ENCODE results near the gene ZNF652.
"Not testable (repeated sequence)": the region's sequence is repeated elsewhere in the genome, so short reads cannot be mapped to it uniquely, and the experiment has no call there.

ZNF652 gene

GRCh38 chr17:49298371-49298976 lies 63.6 kb downstream of the ZNF652 start:
- DNase-seq = no peak

- DNase-seq = no peak
These were observed 64.9 kb downstream of the ZNF652 start for GRCh38 chr17:49297141-49297540.

- no peak for DNase-seq
These were observed 67.9 kb downstream of the ZNF652 start for GRCh38 chr17:49294122-49294521.

GRCh38 chr17:49292901-49293300 lies 69.1 kb downstream of the ZNF652 start:
- DNase-seq = no peak

- no peak for DNase-seq
These were observed 70.1 kb downstream of the ZNF652 start for GRCh38 chr17:49291929-49292328.

GRCh38 chr17:49290690-49291359 lies 71.2 kb downstream of the ZNF652 start:
- DNase-seq = peak; percentile 9

- DNase-seq = no peak
These were observed 73.7 kb downstream of the ZNF652 start for GRCh38 chr17:49288388-49288787.

GRCh38 chr17:49287481-49287880 lies 74.6 kb downstream of the ZNF652 start:
- DNase-seq = no peak

- not testable (repeated sequence) for DNase-seq
These were observed 75.6 kb downstream of the ZNF652 start for GRCh38 chr17:49286261-49286973.

GRCh38 chr17:49285716-49286115 lies 76.3 kb downstream of the ZNF652 start:
- DNase-seq = no peak

GRCh38 chr17:49280918-49281317 lies 81.1 kb downstream of the ZNF652 start:
- no peak for DNase-seq

GRCh38 chr17:49280061-49280460 lies 82.0 kb downstream of the ZNF652 start:
- DNase-seq = no peak

- DNase-seq = not testable (repeated sequence)
These were observed 82.6 kb downstream of the ZNF652 start for GRCh38 chr17:49279263-49280015.

- no peak for DNase-seq
These were observed 84.0 kb downstream of the ZNF652 start for GRCh38 chr17:49278076-49278475.

GRCh38 chr17:49277638-49278037 lies 84.4 kb downstream of the ZNF652 start:
- no peak for DNase-seq

GRCh38 chr17:49275981-49276380 lies 86.1 kb downstream of the ZNF652 start:
- not testable (repeated sequence) for DNase-seq

GRCh38 chr17:49269356-49269755 lies 92.7 kb downstream of the ZNF652 start:
- DNase-seq = no peak

GRCh38 chr17:49267912-49268311 lies 94.1 kb downstream of the ZNF652 start:
- DNase-seq = no peak

- no peak for DNase-seq
These were observed 95.8 kb downstream of the ZNF652 start for GRCh38 chr17:49266233-49266632.

GRCh38 chr17:49261540-49261939 lies 100.5 kb downstream of the ZNF652 start:
- DNase-seq = not testable (repeated sequence)

GRCh38 chr17:49260817-49261291 lies 101.2 kb downstream of the ZNF652 start:
- no peak for DNase-seq

- no peak for DNase-seq
These were observed 101.8 kb downstream of the ZNF652 start for GRCh38 chr17:49260011-49260816.
